Mammary microvascular endothelial cell (primary cell): Measurements from ENCODE around the gene MRPS17. TPM values are rescaled to one million over a fixed set of nuclear protein-coding genes. Genes with fewer than 3 reads are reported as not detected.

Experiments
- total RNA-seq: library from RNA; depleted of rRNA; stranded (reverse); fragments of >200 nt; gene quantifications from 2 replicates; pipeline ENCODE4 v1.2.3, GENCODE V29; 2015

MRPS17 gene
- 12.3 and 16.2 TPM in 2 replicates for total RNA-seq

GRCh38 chr7:55951637-55952351 is at the start of gene MRPS17:
TSS of gene MRPS17 (plus strand) at chr7:55951877. CDS start at chr7:55953196, 1,319 bp downstream.

GRCh38 chr7:55964261-55965099 is 12.8 kb downstream of the MRPS17 start, which contains the start of gene NIPSNAP2:
TSS of gene NIPSNAP2 (plus strand) at chr7:55964585. CDS start at chr7:55964610, 25 bp downstream.

Other genes starting within 250 kb of the MRPS17 start
- gene SEPTIN14, start 89.1 kb upstream of the MRPS17 start, total RNA-seq = not detected in 2 replicates
- gene ZNF713, start 64.4 kb upstream of the MRPS17 start, total RNA-seq = 1.1 and 1.3 TPM in 2 replicates
- gene NIPSNAP2, start 12.7 kb downstream of the MRPS17 start, total RNA-seq = 39.9 and 53.1 TPM in 2 replicates
- 35.8 and 46.7 TPM in 2 replicates for gene PSPH, start 99.6 kb downstream of the MRPS17 start, total RNA-seq
- gene CCT6A, start 99.9 kb downstream of the MRPS17 start, total RNA-seq = 161 and 180 TPM in 2 replicates
- 121 and 134 TPM in 2 replicates for gene SUMF2, start 112.4 kb downstream of the MRPS17 start, total RNA-seq
- not detected in 2 replicates for gene PHKG1, start 141.1 kb downstream of the MRPS17 start, total RNA-seq
- gene CHCHD2, start 154.6 kb downstream of the MRPS17 start, total RNA-seq = 591 and 593 TPM in 2 replicates
- not detected in 2 replicates for gene NUPR2, start 164.5 kb downstream of the MRPS17 start, total RNA-seq